Tibial nerve (tissue), 4 donors: ENCODE results near the gene RAB18. TPM values are rescaled to one million over a fixed set of nuclear protein-coding genes. Genes with fewer than 3 reads are reported as not detected.

Source experiments
- DNase-seq, 2 donors: peaks; one replicate each; pipeline ENCODE4 v3.0.0-alpha.2; 2019; ENCODE audit warnings: low spot score in 2 of 2
- H3K27ac ChIP-seq, 4 donors: fragments of 200-600 bp; sonication (generic) in 3 of 4; one replicate each; pipeline ENCODE4 v1.5.1; 2017 to 2019; ENCODE audit warnings: mild to moderate bottlenecking in 1 of 4
- H3K27me3 ChIP-seq, 2 donors: fragments of 200-600 bp; sonication (generic) in 1 of 2; one replicate each; pipeline versions ENCODE4 v1.5.1 to v1.6.0; 2017 to 2019
- H3K36me3 ChIP-seq, 3 donors: fragments of 200-600 bp; sonication (generic); one replicate each; pipeline ENCODE4 v1.5.1; 2018 to 2019
- H3K4me1 ChIP-seq, 4 donors: fragments of 200-600 bp; sonication (generic) in 3 of 4; one replicate each; pipeline ENCODE4 v1.5.1; 2017 to 2019
- H3K4me3 ChIP-seq, 4 donors: fragments of 200-600 bp; sonication (generic) in 3 of 4; one replicate each; pipeline ENCODE4 v1.5.1; 2017 to 2019; ENCODE audit warnings: mild to moderate bottlenecking in 1 of 4, moderate library complexity in 1 of 4
- H3K9me3 ChIP-seq, 4 donors: fragments of 200-600 bp; sonication (generic) in 3 of 4; one replicate each; pipeline ENCODE4 v1.5.1; 2017 to 2019
- EP300 ChIP-seq, 2 donors: sonication (generic); formaldehyde crosslinking; IDR thresholded peaks; one replicate each; pipeline ENCODE4 v1.6.1; 2017; ENCODE audit warnings: antibody characterized with exemption in 2 of 2, mild to moderate bottlenecking in 1 of 2
- POLR2A ChIP-seq, 2 donors: fragments of 450-650 bp; IDR thresholded peaks; one replicate each; pipeline ENCODE4 v1.6.1; 2017; ENCODE audit warnings: antibody characterized with exemption in 2 of 2, mild to moderate bottlenecking in 2 of 2, moderate library complexity in 2 of 2
- WGBS, 2 donors: methylation state at CpG; one replicate each; pipeline ENCODE4 v1.1.5; 2018; 5-methylcytosine and 5-hydroxymethylcytosine counted together
- total RNA-seq, 4 donors: library from RNA; depleted of rRNA; stranded (reverse); fragments of >200 nt; gene quantifications; one replicate each; pipeline ENCODE4 v1.1.0, GENCODE V29; 2016
- TF ChIP-seq, protein P1 (sequence below), 5 experiments: fragments of 200-600 bp in 3 of 5; fragments of 450-650 bp in 2 of 5; sonication (generic) in 3 of 5; IDR thresholded peaks; one replicate each; pipeline ENCODE4 v1.5.1; 2016 to 2019; ENCODE audit warnings: antibody characterized with exemption in 5 of 5, mild to moderate bottlenecking in 3 of 5, moderate library complexity in 2 of 5

RAB18 gene
- total RNA-seq, 4 donors from 2014 or later = 20.7 to 33.3 (median 23.2) TPM

DNA sequence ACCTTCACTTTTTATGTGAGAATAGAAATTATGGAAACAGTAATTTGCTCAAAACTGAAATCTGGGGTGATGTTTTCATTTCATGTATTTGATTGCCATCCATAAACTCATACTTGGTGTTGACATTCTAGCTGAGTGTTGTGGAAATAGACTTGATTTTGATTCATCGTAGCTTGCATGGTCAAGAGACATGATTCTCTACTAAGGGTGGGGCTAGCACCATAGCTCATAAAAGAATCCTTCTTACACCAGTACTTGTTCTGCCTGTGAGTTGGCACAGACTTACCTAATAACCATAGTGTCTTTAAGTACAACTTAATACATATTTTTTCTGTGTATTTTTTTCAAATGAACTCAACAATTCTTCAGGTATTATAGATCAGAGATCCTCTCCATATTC lies 36.6 kb downstream of the RAB18 start:
- H3K27ac ChIP-seq = no peak overlapping the region
- peaks cover 0 to 56% (median 6%) of the 10 kb centered on the region in 3 donors for H3K36me3 ChIP-seq
- no peak overlapping the region for H3K4me3 ChIP-seq
- WGBS, 2 donors = 91 to 97% methylated on average over 1 of the region's 1 CpG
- H3K4me1 ChIP-seq = no peaks in the 10 kb centered on the region
- no peak for DNase-seq
- TF ChIP-seq POLR2A (IDR thresholded peaks at IDR 0.05) = no peak
- TF ChIP-seq EP300 (IDR thresholded peaks at IDR 0.05) = no peak
- H3K9me3 ChIP-seq = no peaks in the 10 kb centered on the region
- H3K27me3 ChIP-seq = no peaks in the 10 kb centered on the region

DNA sequence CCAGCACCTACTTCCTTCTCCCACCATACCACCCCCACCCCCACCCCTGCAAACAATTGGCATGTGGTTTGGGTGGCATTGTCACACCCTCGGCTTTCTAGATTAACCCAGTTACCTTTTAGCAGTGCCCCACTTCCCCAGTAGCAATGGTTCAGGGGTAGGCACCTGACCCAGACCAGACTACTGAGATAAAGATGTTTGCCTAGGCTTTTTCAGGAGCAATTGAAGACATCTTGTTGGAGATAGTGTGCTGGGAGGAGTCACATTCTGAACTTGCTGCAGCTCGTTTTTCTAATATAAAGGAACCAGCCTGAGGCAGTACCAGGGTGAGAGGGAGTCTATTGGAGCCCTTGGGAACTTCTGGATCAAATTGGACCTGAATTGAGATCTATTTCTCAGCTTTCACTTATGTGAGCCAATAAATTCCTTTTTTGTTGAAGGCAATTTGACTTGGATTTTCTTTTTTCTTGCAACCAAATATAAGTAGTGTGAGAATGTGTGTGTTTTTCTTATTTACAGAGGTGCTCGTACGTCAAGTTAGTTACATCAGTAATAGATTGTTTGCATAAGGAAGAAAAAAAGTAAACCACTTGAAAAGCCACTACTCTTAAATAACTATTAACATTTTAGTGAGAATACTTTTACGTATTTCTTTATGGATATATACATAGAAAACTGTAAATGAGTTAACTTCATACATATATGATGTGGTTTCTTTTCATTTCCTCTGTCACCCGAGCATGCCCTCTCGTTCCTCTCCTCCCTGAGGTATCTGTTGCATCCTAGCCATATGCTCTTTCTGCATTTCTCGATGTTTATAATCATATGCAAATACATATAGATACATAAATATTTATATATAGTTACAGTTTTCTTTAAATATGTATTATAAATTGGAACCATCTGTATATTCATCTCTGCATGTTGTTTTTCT lies 38.0 kb downstream of the RAB18 start:
- H3K27me3 ChIP-seq = no peaks in the 10 kb centered on the region
- no peaks in the 10 kb centered on the region for H3K9me3 ChIP-seq
- H3K36me3 ChIP-seq = peaks cover 0 to 53% (median 6%) of the 10 kb centered on the region in 3 donors
- TF ChIP-seq, protein P1, sequence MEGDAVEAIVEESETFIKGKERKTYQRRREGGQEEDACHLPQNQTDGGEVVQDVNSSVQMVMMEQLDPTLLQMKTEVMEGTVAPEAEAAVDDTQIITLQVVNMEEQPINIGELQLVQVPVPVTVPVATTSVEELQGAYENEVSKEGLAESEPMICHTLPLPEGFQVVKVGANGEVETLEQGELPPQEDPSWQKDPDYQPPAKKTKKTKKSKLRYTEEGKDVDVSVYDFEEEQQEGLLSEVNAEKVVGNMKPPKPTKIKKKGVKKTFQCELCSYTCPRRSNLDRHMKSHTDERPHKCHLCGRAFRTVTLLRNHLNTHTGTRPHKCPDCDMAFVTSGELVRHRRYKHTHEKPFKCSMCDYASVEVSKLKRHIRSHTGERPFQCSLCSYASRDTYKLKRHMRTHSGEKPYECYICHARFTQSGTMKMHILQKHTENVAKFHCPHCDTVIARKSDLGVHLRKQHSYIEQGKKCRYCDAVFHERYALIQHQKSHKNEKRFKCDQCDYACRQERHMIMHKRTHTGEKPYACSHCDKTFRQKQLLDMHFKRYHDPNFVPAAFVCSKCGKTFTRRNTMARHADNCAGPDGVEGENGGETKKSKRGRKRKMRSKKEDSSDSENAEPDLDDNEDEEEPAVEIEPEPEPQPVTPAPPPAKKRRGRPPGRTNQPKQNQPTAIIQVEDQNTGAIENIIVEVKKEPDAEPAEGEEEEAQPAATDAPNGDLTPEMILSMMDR (IDR thresholded peaks at IDR 0.05) = no peak
- no peak for TF ChIP-seq POLR2A (IDR thresholded peaks at IDR 0.05)
- no peak for TF ChIP-seq EP300 (IDR thresholded peaks at IDR 0.05)
- no peak overlapping the region for H3K27ac ChIP-seq
- no peaks in the 10 kb centered on the region for H3K4me1 ChIP-seq
- no peak for DNase-seq
- no peak overlapping the region for H3K4me3 ChIP-seq
- WGBS, 2 donors = 73 to 81% methylated on average over 8 of the region's 8 CpGs

GRCh38 chr10:27542812-27543211 lies 38.7 kb downstream of the RAB18 start:
- TF ChIP-seq, protein P1 (IDR thresholded peaks at IDR 0.05) = no peak
- no peak for TF ChIP-seq EP300 (IDR thresholded peaks at IDR 0.05)
- no peak for TF ChIP-seq POLR2A (IDR thresholded peaks at IDR 0.05)
- 87 to 93% methylated on average over 2 of the region's 2 CpGs for WGBS, 2 donors
- Histone ChIP-seq H3K9me3 (no peaks in the 10 kb centered on the region), H3K27ac (no peak overlapping the region), H3K4me3 (no peak overlapping the region), H3K27me3 (no peaks in the 10 kb centered on the region), H3K36me3 (peaks cover 0 to 52% (median 6%) of the 10 kb centered on the region in 3 donors), H3K4me1 (no peaks in the 10 kb centered on the region)
- no peak for DNase-seq

- H3K27ac ChIP-seq = no peak overlapping the region
- H3K36me3 ChIP-seq = peaks cover 0 to 28% (median 6%) of the 10 kb centered on the region in 3 donors
- no peaks in the 10 kb centered on the region for H3K27me3 ChIP-seq
- no peak overlapping the region for H3K4me3 ChIP-seq
- no peak for DNase-seq
- H3K4me1 ChIP-seq = no peaks in the 10 kb centered on the region
- WGBS, 2 donors = 80 to 92% methylated on average over 2 of the region's 2 CpGs
- peaks cover 0 to 3% (median 0%) of the 10 kb centered on the region in 4 donors for H3K9me3 ChIP-seq
- no peak for TF ChIP-seq POLR2A (IDR thresholded peaks at IDR 0.05)
- TF ChIP-seq, protein P1 (IDR thresholded peaks at IDR 0.05) = no peak
- TF ChIP-seq EP300 (IDR thresholded peaks at IDR 0.05) = no peak
Observed at GRCh38 chr10:27547047-27547446, 42.9 kb downstream of the RAB18 start.

GRCh38 chr10:27547482-27547881 lies 43.4 kb downstream of the RAB18 start:
- Histone ChIP-seq H3K4me3 (no peak overlapping the region), H3K27ac (no peak overlapping the region), H3K9me3 (peaks cover 0 to 3% (median 0%) of the 10 kb centered on the region in 4 donors), H3K36me3 (peaks cover 0 to 25% (median 6%) of the 10 kb centered on the region in 3 donors), H3K27me3 (no peaks in the 10 kb centered on the region), H3K4me1 (no peaks in the 10 kb centered on the region)
- DNase-seq = no peak
- 77 to 91% methylated on average over 3 of the region's 3 CpGs for WGBS, 2 donors
- no peak for TF ChIP-seq EP300 (IDR thresholded peaks at IDR 0.05)
- TF ChIP-seq, protein P1 (IDR thresholded peaks at IDR 0.05) = no peak
- no peak for TF ChIP-seq POLR2A (IDR thresholded peaks at IDR 0.05)
